GM21367 (cell line): ENCODE data around the gene SWAP70.
"Not testable (repeated sequence)": the region's sequence is repeated elsewhere in the genome, so short reads cannot be mapped to it uniquely, and the experiment has no call there.

Experiments
- ATAC-seq: cut with Tn5 transposase; IDR thresholded peaks from one replicate; pipeline ENCODE4 v1.9.1; 2021; ENCODE audit not compliant: unreplicated experiment

Gene SWAP70

DNA sequence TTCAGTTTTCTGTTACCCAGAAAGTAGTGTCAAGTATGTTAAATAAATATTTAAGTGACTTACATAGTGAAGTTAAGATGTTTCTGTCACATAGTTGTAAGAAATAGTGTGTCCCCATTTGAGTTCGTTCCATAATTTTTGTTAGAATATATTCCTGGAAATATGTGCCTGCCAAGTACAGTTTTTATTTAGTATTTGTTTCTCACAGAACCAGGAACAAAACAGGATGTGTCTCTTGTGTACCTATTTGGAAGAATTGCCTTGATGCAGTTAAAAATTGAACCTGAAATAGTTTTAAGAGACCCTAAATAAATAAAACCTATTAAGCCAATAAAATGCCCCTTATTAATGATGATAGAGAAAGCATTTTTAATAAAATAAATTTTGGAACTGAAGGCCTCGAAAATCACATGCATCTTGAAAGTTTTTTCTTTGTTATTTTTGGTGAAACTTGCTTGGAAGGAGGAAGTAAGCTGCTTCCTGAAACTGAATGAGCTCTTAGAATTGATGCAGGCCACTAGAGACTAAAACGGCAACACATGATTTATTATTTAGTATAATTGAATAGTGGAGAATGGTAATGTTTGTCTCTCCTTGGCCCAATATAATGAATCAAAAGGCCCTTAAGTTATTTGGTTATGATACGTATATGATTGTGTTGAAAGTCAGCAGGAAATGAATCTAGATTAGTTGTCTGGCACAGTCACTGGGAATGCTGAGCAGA is 55.9 kb downstream of the SWAP70 start:
- ATAC-seq = no peak

DNA sequence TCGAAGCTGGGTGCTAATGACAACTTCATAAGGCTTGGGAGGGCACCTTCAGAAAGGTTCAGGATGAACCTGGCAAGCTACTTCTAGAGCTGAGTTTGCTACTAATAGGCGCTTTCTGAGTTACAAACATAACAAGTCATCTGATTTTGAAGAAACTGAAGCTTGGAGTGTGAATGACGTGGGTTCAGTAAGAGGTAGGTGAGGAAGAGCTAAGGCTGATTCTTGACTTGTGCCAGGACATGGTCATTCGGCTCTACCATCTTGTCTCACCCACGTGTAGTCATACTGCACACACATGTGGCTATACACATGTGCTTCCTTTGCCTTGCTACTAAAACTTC is 56.4 kb downstream of the SWAP70 start:
- ATAC-seq = no peak

DNA sequence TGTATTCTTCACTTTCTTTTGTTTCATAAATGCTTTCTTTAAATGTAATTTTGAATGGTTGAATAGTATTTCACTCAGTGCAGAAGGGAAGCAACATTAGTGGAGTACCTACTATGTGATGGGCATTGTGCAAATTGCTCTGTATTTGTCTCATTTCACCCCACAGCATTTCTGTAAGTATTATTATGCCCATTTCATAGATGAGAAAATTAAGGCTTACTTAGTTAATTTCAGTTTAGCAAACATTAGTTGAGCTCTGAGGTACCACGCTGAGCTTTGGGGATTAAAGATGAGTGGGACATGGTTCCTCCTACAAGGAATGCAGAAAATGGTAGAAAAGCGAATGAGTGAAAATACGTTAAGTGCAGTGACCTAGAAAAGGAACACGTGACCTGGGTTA is 58.1 kb downstream of the SWAP70 start:
- no peak for ATAC-seq

DNA sequence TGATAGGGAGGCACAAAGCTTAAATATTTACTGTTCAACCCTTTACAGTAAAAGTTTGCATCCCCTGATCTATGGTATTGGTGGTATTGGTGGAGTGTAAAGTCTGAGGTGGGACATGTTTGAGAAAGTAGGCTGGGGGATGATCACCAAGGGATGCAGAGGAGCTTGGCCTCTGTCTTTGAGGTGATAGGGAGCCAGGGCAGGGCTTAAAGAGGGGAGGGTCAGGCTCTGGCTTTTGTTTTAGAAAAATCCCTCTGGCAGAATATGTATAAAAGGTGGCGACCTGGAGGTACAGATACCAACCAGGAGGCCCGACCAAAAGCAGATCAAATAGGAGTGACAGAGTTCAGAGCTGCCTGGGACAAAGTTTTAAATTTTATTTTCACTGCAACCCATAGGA is 59.0 kb downstream of the SWAP70 start:
- ATAC-seq = no peak

- no peak for ATAC-seq
These were observed 62.6 kb downstream of the SWAP70 start for GRCh38 chr11:9726321-9727022.

GRCh38 chr11:9728058-9728457 is 64.2 kb downstream of the SWAP70 start:
- ATAC-seq = no peak

- no peak for ATAC-seq
These were observed 67.4 kb downstream of the SWAP70 start for GRCh38 chr11:9731256-9731655.

DNA sequence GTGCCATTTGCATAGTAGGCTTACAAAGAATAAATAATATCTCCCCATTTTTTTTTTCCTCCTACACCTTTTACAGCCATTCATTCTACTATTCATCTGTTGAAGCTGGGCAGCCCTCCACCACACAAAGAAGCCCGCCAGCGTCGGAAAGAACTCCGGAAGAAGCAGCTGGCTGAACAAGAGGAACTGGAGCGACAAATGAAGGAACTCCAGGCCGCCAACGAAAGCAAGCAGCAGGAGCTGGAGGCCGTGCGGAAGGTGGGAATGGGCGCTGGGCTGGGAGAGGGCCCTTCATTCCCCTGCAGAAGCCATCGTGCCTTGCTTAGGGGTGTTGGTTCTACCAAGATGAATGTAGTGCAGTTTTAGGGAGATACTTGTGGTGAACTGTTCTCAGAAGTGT is 68.6 kb downstream of the SWAP70 start:
- no peak for ATAC-seq

DNA sequence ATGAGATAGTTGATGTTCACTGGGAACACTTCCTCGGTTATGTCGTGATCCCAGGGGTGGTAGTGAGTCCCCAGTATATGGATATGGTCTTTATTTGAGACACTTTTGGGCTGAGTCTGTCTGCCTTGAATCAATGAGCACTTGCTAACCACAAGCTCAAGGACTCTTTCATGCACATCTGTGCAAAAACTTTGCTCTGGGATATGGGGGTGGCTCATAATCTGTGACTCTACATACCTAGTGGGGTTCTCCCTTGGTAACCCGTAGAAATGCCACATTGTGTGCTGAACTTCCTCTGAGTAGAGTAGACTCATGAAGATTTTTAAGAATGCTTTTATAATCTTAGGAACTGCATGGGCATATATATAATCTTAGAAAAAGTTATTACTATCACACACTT is 69.3 kb downstream of the SWAP70 start:
- ATAC-seq = no peak

- no peak for ATAC-seq
These were observed 71.4 kb downstream of the SWAP70 start for GRCh38 chr11:9735236-9735635.

DNA sequence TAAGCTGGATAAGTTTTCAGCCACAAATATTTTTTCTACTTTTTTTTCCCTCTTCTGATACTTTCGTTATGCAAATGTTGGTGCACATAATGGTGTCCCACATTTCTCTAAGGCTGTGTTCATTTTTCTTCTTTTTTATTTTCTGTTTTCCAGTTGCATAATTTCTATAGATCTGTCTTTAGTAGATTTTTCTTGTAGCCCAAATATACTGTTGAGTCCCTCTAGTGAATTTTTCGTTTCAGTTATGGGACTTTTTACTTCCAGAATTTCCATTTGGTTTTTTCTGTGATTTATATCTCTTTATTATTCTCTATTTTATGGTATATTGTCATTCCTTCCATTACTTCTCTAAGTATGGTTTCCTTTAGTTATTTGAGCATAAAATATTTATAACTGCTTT is 72.0 kb downstream of the SWAP70 start:
- no peak for ATAC-seq

DNA sequence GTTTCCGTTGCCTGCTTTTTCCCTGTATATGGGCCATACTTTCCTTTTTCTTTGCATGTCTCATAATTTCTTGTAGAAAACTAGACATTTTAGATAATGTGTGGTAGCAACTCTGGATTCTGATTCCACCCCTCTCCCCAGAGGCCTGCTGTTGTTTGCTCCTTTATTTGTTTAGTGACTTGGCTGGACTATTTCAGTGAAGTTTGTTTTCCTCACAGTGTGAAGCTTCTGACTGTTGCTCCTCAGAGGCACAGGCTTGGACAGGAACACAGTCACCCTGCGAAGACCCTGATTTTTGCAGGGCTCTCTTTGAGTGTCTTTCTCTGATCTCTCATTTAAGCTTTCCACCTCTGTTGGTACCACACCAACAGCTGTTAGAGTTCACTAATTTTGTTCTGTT is 72.5 kb downstream of the SWAP70 start:
- no peak for ATAC-seq

DNA sequence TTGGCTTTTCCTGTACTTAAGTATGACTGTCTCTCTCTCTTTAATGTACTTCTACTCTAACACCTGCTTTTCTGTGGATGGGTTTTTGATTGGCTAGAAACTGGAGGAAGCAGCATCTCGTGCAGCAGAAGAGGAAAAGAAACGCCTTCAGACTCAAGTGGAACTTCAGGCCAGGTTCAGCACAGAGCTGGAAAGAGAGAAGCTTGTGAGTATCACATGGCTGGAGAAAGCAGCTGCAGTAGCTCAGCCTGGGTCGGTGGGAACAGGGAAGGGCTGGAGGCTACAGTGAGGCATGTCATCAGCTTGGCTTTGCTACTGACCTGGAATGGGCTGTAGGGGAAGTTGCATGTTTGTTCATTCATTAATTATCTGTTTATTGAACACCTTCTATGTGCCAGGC is 74.2 kb downstream of the SWAP70 start:
- ATAC-seq = no peak

GRCh38 chr11:9738707-9739106 is 74.8 kb downstream of the SWAP70 start:
- ATAC-seq = no peak

GRCh38 chr11:9739123-9739900 is 75.4 kb downstream of the SWAP70 start:
- ATAC-seq = peak; percentile 60

DNA sequence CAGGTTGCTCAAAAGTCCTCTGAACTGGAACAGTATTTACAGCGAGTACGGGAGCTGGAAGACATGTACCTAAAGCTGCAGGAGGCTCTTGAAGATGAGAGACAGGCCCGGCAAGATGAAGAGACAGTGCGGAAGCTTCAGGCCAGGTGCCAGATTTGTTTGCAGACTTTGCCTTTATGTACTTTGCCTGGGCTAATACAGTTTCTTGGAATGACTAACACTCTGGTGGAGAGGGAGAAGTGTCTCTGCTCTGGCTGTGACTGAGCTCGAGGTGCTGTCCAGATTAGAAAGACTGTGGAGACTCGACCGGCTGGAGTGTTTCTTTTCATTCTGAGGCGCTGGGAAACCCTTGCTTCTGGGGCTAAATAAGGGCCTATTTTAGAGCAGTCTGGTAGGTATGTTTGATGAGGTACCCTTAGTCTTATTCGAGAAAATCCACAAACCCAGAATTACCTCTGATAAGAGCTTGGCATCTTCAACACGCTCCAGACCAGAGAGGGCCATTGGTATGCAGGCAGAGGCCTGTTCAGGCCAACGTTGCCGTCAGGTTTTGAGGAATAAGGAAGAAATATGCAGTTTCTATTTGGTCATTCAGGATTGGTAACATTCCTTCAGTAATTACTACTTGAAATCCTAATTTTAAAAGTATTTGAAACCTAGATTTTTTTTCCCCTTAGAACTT is 76.5 kb downstream of the SWAP70 start:
- no peak for ATAC-seq

DNA sequence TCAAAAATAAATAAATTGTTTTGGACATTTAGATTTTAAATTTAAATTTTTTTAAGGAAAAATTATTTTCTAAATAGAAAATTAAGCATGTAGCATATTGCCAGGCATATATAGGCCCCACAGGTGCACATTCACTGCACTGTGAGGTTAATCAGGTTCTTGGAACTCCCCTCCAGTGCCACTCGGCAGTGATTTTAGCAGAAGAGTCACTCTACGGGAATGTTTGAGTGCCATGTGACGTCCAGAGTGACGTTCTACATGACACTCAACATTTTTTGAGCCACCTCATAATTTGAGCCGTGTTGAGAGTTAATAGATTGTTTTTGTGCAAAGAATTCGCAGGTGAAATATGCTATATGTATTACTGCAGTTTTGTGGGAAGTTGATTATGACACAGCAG is 77.4 kb downstream of the SWAP70 start:
- ATAC-seq = no peak

DNA sequence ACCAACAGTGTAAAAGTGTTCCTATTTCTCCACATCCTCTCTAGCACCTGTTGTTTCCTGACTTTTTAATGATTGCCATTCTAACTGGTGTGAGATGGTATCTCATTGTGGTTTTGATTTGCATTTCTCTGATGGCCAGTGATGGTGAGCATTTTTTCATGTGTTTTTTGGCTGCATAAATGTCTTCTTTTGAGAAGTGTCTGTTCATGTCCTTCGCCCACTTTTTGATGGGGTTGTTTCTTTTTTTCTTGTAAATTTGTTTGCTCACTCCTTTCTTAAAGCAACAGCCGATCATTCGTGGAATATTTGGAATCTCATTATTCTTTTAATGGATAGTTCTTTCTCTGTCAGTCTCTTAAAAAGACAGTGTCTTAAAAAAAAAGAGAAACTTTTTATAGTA is 79.6 kb downstream of the SWAP70 start:
- not testable (repeated sequence) for ATAC-seq

- peak; percentile 53 for ATAC-seq
These were observed 81.7 kb downstream of the SWAP70 start for GRCh38 chr11:9745411-9746211.

DNA sequence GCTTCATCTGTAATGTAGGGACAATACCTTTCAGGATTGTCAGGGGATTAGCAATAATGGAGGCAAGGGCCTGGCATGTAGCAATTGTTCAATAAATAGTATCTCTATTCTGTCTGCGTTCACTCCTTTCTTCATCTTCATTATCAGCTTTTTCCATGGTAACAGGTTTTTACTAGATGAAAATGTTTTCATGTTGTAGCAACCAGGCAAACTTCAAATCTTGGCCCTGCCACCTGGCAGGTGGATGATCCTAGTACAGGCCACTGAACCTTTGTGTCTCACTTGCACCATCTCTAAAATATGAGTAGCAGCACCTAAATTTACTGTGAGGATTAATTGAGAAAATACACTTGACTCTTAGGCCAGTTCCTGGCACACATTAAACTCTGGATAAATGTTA is 83.4 kb downstream of the SWAP70 start:
- no peak for ATAC-seq

DNA sequence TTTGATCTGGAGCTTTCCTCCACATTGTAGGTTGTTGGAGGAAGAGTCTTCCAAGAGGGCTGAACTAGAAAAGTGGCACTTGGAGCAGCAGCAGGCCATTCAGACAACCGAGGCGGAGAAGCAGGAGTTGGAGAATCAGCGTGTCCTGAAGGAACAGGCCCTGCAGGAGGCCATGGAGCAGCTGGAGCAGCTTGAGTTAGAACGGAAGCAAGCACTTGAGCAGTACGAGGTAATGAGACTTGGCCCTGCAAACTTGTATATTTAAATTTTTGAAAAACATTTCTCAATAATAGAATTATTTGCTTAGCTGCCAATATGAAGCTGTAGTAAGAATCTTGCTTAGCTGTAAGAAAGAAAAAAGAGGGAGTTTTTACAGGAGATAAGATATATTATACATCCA is 84.0 kb downstream of the SWAP70 start:
- no peak for ATAC-seq
